Left lung (tissue), 10 donors: Measurements from ENCODE around the gene IGSF1. TPM values are rescaled to one million over a fixed set of nuclear protein-coding genes. Genes with fewer than 3 reads are reported as not detected.
A peak's percentile ranks its signal among the peaks of the same experiment; 100 is the strongest.

ENCODE experiments used
- ATAC-seq: fragments of 200-7000 bp; cut with Tn5 transposase; one replicate; pipeline ENCODE4 v1.9.1; 2020; ENCODE audit warnings: moderate library complexity
- DNase-seq, 4 donors: peaks; one replicate each; pipeline ENCODE4 v3.0.0-alpha.2; 2013 to 2020
- H3K27ac ChIP-seq, 2 donors: fragments of 200-600 bp; sonication (generic) in 1 of 2; one replicate each; pipeline versions ENCODE4 v1.5.0 to v1.8.0; 2020 to 2021
- H3K27me3 ChIP-seq, 2 donors: fragments of 200-600 bp; sonication (generic) in 1 of 2; one replicate each; pipeline versions ENCODE4 v1.5.0 to v1.8.0; 2020 to 2021
- H3K36me3 ChIP-seq, 2 donors: fragments of 200-600 bp; sonication (generic) in 1 of 2; one replicate each; pipeline versions ENCODE4 v1.5.0 to v1.8.0; 2020 to 2021
- H3K4me1 ChIP-seq, 2 donors: fragments of 200-600 bp; one replicate each; pipeline ENCODE4 v1.8.0; 2021
- H3K4me3 ChIP-seq, 2 donors: fragments of 200-600 bp; sonication (generic) in 1 of 2; one replicate each; pipeline versions ENCODE4 v1.5.0 to v1.8.0; 2020 to 2021; ENCODE audit warnings: mild to moderate bottlenecking in 1 of 2
- H3K9me3 ChIP-seq, 2 donors: fragments of 200-600 bp; sonication (generic) in 1 of 2; one replicate each; pipeline versions ENCODE4 v1.5.0 to v1.8.0; 2020 to 2021
- CTCF ChIP-seq, 2 donors: fragments of 200-600 bp; sonication (generic) in 1 of 2; IDR thresholded peaks; one replicate each; pipeline versions ENCODE4 v1.5.0 to v1.8.0; 2021; ENCODE audit warnings: antibody characterized with exemption in 2 of 2
- intact Hi-C, 2 donors: fragments of 100-400 bp; cut with DNase I; formaldehyde crosslinking; loops; one replicate each; pipeline versions ENCODE4 v1.11.2 to v1.14.2; 2022
- polyA plus RNA-seq, 6 donors: library from polyadenylated mRNA; unstranded; fragments of 120-200 nt; gene quantifications; one replicate each; pipeline ENCODE4 v1.2.1, GENCODE V29; 2013; ENCODE audit not compliant: insufficient read length in 6 of 6
- total RNA-seq, 2 donors: library from RNA; stranded (reverse); fragmentation: NEBNext Ultra II Directional; extraction: Animal tissue kit (Norgen Biotek cat#: 25700); gene quantifications; one replicate each; pipeline ENCODE4 v1.2.1, GENCODE V29; 2021
- donor health status: DM: no; HTN: yes; CAD: no.
- donor health status: DM: no; HTN: no; CAD: no.

Gene IGSF1
- total and polyA plus RNA-seq, 8 donors: 12.4 to 21.7 (median 16.0) TPM; not detected in 2

DNA sequence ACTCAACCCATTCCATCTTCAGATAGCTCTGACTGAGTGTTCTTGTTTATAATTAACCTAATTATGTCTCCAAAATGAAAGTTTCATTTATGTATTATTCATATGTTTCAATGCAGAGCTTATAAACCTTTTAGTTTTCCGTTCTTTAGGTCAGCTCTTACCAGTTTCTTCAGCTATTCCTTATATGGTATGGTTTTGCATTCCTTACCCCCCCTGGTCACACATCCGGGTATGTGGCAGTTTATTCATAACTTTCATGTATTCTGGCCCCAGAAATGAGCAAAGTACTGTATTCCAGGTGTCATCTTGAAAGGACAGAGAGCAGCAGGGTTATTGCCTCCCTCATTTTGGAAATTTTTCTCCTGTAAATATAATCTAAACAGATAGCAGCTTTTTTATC, 16.8 kb upstream of the IGSF1 start:
- Histone ChIP-seq H3K4me1 (no peaks in the 10 kb centered on the region), H3K27ac (no peak overlapping the region), H3K4me3 (no peak overlapping the region), H3K27me3 (peaks cover 0 to 4% of the 10 kb centered on the region in 2 donors), H3K9me3 (no peaks in the 10 kb centered on the region), H3K36me3 (no peaks in the 10 kb centered on the region)
- TF ChIP-seq CTCF (IDR thresholded peaks at IDR 0.05): no peak
- intact Hi-C loops: no loop called here
- ATAC-seq (no peak), DNase-seq (no peak)

DNA sequence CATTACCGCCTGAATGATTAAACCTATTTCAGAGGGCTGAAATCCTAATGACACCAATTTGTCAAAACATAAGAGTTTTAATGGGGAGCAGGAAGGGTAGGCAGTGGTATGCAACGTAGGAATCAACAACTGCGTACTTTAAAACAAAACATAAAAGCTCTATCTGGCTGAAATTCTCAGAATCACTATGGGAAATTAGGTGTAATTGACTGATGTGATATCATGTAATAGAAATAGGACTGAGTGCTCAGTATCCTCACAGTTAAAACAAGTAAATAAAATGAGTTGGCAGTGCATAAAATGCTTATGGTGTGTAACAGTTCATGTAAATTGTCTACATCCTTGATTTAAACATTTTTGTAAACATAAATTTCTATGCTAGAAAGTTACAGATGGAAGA, 13.6 kb upstream of the IGSF1 start:
- intact Hi-C loops: no loop called here
- no peaks in the 10 kb centered on the region for H3K9me3 ChIP-seq
- no peak overlapping the region for H3K4me3 ChIP-seq
- peaks cover 0 to 4% of the 10 kb centered on the region in 2 donors for H3K27me3 ChIP-seq
- peak in 1 of 4 donors; percentile 5 for DNase-seq
- H3K36me3 ChIP-seq: no peaks in the 10 kb centered on the region
- H3K4me1 ChIP-seq: no peaks in the 10 kb centered on the region
- ATAC-seq: no peak
- no peak overlapping the region for H3K27ac ChIP-seq
- TF ChIP-seq CTCF (IDR thresholded peaks at IDR 0.05): no peak

DNA sequence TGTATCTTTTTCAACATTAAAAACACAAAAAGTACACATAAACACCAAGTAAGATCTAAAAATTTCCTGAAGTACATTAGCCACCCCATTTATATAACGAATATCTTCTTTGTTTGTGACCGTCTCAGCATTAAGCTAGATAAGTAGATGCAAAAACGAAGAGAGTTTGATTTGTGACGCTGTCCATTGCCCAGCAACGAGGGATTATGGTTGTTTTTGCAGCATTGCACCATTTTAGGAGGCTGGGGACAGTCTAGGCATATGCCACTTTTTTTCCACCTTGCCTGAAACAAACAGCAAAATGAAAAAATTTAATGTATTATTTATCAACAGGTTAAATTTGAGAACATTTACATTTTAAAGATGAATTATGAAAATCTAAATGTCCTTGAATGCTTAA, 12.0 kb upstream of the IGSF1 start:
- Histone ChIP-seq H3K27ac (no peak overlapping the region), H3K4me3 (no peak overlapping the region), H3K9me3 (no peaks in the 10 kb centered on the region), H3K27me3 (peaks cover 0 to 8% of the 10 kb centered on the region in 2 donors), H3K36me3 (no peaks in the 10 kb centered on the region), H3K4me1 (no peaks in the 10 kb centered on the region)
- intact Hi-C loops: no loop called here
- no peak for DNase-seq
- no peak for ATAC-seq
- TF ChIP-seq CTCF (IDR thresholded peaks at IDR 0.05): no peak

DNA sequence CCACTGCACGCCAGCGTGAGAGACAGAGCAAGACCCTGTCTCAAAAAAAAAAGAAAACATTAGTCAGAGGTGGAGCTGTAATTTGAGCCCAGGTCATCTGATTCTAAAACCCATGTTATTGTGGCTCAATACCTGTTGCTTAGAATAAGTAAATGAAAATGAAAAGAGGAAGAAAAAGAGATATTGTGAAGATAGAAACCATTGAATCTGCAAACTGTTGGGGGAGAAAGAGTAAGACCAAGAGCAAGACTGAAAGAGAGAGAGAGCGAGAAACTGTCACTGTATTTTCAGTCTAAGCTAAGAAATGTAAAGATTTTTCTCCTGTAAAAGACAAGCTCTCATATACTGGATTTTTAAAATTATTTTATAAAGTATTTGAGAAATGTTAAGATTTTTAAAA, 9.7 kb upstream of the IGSF1 start:
- Histone ChIP-seq H3K27me3 (peaks cover 0 to 8% of the 10 kb centered on the region in 2 donors), H3K27ac (no peak overlapping the region), H3K4me3 (no peak overlapping the region), H3K4me1 (no peaks in the 10 kb centered on the region), H3K36me3 (no peaks in the 10 kb centered on the region), H3K9me3 (no peaks in the 10 kb centered on the region)
- no peak for DNase-seq
- intact Hi-C loops: no loop called here
- no peak for TF ChIP-seq CTCF (IDR thresholded peaks at IDR 0.05)
- ATAC-seq: no peak

- H3K4me3 ChIP-seq: no peak overlapping the region
- ATAC-seq (no peak), DNase-seq (peak in 2 of 4 donors; percentile 23 to 39)
- no peak for TF ChIP-seq CTCF (IDR thresholded peaks at IDR 0.05)
- intact Hi-C loops: no loop called here
- H3K4me1 ChIP-seq: no peaks in the 10 kb centered on the region
- no peaks in the 10 kb centered on the region for H3K36me3 ChIP-seq
- H3K27ac ChIP-seq: no peak overlapping the region
- peaks cover 0 to 6% of the 10 kb centered on the region in 2 donors for H3K27me3 ChIP-seq
- no peaks in the 10 kb centered on the region for H3K9me3 ChIP-seq
Measured at GRCh38 chrX:131298036-131298435, 8.9 kb upstream of the IGSF1 start.
